CD4-positive, alpha-beta T cell treated with Interleukin-4 for 1 hour (primary cell): ENCODE measurements around the gene CGREF1.
"Not testable (repeated sequence)": the region's sequence is repeated elsewhere in the genome, so short reads cannot be mapped to it uniquely, and the experiment has no call there.

Experiments
- DNase-seq, 2 donors: peaks; one replicate each; pipeline ENCODE4 v3.0.0-alpha.2; 2020 to 2022

CGREF1 gene

DNA sequence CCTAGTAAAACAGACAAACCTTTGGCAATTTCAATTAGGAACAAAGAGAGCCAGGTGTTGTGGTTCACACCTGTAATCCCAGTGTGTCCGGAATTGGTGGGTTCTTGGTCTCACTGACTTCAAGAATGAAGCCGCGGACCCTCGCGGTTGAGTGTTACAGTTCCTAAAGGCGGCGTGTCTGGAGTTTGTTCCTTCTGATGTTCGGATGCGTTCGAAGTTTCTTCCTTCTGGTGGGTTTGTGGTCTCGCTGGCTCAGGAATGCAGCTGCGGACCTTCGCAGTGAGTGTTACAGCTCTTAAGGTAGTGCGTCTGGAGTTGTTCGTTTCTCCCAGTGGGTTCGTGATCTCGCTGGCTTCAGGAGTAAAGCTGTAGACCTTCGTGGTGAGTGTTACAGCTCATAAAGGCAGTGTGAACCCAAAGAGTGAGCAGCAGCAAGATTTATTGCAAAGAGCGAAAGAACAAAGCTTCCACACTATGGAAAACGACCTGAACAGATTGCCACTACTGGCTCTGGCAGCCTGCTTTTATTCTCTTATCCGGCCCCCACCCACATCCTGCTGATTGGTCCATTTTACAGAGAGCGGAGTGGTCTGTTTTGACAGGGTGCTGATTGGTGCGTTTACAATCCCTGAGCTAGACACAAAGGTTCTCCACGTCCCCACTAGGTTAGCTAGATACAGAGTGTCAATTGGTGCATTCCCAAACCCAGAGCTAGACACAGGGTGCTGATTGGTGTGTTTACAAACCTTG lies 8.2 kb downstream of the CGREF1 start:
- not testable (repeated sequence) for DNase-seq

DNA sequence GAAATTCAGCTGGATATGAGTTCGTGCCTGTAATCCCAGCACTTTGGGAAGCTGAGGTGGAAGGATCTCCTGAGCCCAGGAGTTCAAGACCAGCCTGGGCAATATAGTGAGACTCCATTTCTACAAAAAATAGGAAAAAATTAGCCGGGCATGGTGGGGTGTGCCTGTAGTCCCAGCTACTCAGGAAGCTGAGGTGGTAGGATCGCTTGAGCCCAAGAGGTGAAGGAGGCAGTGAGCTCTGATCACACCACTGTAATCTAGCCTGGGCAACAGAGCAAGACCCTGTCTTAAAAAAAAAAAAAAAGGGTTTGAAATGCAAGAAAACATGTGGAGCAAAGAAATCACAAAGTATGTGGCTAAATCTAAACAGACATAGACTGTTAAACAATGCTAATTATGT lies 9.8 kb downstream of the CGREF1 start:
- DNase-seq, result no peak

DNA sequence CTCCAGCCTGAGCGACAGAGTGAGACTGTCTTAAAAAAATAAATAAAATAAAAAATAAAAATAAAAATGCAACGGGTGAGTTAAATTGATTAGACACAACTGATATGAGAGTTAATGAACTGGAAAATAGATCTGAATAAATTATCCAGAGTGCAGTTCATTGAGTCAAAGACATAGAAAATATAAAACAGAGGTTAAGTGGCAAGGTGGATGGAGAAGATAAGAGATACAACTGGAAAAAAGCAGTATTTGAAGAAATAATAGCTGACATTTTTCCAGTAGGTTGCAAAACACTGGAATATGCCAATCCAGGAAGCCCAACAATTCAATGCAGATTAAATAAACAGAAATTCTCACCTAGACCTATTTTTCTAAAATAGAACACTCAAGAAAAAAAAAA lies 10.7 kb downstream of the CGREF1 start:
- no peak for DNase-seq

DNA sequence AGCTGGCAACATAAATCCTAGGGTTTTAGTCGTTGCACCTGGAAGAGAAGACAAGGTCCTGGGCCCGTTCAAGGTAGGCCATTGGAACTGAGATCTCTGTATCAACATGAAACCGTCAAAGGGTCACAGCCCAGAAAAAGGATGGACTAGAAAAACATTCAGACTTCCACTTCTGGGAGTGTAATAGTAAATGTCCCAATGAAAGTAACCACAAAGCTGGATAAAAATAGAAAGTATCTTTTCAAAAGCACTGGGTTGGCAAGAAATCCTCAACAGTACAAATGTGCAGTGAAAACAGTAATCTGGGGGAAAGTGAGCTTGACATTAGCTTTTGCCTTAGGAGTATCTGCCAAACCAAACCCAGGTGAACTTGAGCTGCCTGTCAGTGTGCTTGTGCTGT lies 12.9 kb downstream of the CGREF1 start:
- DNase-seq, result no peak

DNA sequence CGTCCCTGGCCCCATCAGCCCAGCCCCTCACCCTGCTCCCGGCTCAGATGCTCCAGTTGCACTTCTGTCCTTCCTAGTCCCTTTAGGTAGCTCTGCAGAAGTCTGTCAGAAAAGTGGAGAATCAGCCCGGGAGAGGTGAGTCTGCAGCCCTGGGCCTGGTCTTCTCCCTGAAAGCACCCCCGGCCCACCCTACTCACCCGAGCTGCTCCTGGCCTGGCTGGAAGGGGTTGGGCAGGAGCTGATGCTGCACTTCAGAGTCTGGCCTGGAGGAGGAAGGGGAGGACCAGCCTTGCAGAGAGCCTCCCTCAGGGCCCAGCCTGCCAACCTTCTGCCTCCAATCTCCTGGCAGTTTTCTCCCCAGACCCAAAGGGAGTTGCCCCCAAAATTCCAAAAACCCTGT lies 16.6 kb downstream of the CGREF1 start:
- DNase-seq, result no peak

DNA sequence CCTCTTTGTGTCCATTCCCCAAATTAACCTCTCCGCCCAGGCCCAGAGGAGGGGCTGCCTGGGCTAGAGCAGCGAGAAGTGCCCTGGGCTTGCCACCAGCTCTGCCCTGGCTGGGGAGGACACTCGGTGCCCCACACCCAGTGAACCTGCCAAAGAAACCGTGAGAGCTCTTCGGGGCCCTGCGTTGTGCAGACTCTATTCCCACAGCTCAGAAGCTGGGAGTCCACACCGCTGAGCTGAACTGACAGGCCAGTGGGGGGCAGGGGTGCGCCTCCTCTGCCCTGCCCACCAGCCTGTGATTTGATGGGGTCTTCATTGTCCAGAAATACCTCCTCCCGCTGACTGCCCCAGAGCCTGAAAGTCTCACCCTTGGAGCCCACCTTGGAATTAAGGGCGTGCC lies 18.9 kb downstream of the CGREF1 start:
- no peak for DNase-seq

DNA sequence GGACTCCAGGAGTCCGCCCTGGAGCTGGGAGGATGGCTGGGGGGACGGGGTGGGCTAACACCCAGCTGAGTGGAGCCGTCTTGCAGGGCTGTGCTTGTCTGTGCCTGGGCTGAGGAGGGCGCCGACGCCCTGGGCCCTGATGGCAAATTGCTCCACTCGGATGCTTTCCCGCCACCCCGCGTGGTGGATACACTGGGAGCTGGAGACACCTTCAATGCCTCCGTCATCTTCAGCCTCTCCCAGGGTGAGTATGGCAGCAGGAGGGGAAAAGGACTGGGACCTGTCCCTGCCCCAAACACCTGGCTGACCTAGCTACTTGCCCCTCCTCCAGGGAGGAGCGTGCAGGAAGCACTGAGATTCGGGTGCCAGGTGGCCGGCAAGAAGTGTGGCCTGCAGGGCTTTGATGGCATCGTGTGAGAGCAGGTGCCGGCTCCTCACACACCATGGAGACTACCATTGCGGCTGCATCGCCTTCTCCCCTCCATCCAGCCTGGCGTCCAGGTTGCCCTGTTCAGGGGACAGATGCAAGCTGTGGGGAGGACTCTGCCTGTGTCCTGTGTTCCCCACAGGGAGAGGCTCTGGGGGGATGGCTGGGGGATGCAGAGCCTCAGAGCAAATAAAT lies 19.5 kb downstream of the CGREF1 start:
- no peak for DNase-seq

DNA sequence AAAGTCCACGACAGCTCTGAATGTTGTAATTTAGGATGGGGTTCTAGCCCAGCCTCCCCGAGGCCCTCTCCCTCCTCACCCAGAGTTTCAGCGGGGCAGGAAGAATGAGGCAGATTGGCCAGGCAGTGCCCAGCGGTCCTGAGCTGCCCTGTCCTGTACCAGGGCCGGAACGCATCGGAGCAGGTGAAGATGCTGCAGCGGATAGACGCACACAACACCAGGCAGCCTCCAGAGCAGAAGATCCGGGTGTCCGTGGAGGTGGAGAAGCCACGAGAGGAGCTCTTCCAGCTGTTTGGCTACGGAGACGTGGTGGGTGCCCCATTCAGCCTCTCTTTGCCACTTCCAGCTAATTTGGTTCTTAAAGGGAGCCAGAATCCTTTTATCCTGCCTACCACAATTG lies 21.6 kb downstream of the CGREF1 start:
- no peak for DNase-seq

DNA sequence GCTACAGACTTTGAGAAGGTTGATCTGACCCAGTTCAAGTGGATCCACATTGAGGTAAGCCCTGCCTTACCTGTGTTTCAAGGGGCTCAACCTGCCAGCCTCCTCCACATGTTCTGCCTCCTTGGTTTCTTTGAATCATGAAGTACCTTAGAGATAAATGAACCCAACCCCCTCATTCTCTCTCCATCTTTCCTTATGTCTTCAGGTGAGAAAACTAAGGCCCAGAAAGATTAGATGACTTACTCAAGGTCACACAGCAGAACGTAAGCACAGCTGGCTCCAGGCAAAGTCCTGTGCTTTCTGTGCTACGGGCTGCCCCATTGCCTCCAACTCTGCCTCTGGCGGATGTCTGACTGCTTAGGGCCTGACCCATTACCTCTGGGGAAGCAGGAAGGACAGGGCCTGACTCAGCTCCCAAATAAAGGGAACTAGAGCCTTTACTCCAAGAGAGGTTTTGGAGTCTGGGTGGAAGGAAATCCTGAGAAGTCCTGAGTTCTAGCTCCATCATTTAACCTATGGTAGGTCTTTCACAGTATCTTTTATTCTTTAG lies 22.1 kb downstream of the CGREF1 start:
- peak in 1 of 2 donors; percentile 19 for DNase-seq

DNA sequence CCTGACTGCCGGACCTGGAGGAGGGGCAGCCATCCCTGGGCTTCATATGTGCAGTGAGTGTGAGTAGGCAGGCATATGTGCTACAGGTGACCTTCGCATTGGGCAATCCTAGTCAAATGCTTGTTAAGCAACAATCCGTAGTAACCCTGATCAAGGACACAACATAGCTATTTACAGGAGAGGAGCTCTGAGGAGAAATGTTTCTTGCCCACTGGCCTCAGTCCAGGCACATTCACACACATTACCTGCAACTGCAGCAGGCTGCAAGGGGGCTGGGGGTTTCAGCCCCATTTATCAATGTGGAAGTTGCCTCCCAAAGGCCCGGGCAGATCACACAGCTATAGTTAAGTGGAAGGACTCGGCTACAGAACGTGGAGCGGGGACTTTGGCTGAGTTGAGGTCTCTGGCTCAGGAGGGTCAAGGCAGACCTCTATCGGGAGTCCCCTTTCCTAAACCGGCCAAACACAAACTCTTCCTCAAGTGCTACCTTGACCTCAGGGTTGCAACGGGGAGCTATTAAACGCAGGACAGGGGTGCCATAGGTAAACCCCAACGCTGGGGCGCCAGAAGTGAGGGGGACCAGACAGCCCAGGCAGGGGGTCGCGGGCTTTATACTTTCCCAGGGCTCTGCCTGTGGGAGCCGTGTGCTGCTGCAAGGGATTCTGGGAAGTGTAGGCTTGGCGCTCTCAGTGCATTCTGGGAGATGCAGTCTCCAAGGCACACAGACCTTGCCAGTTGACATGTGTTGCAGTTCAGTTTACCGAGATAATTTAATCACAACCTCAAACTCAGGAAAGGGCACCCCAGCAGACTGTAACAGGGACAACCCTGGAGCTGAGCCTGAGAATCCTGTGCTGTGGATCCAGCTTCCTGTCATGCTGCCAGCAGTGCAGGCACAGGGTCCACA lies 22.9 kb downstream of the CGREF1 start:
- DNase-seq, result peak; percentile 51 to 54

DNA sequence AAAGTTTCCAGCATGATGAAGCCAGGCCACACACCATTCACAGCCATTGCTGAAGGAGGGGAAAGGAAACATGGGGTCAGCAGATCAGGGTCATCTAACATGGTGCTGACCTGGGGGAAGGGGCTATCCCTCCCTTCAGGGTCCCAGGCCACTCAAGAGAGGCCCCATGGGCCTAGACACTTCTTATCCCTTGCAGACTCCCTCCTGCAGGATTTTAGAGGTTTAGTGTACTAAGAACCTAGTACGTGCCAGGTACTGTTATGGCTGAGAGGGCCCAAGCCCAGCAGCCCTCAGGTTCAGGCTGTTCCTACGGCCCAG lies 23.5 kb downstream of the CGREF1 start:
- DNase-seq, result no peak

DNA sequence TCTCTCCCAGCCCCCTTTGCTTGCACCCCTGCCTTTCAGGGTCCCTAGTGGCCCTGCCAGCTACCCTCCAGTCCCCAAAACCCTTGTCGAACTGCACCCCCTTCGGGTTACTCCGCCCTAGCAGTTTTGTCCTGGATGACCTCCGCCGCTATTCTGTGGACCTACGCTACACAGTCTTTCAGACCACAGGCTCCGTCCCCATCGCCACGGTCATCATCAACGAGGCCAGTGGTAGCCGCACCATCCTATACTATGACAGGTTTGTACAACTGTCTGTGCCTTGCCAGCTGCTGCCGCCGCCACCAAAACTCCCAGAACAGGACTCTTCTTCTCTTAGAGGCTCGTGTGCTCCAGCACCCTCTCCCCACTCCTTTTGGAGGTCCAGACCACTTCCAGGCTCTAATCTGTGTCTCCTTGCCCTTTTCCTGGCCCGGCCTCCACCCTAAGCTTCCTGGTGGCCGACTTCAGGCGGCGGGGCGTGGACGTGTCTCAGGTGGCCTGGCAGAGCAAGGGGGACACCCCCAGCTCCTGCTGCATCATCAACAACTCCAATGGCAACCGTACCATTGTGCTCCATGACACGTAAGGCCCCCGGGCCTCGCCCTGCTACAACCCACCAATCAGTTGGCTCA lies 24.5 kb downstream of the CGREF1 start:
- DNase-seq, result no peak

DNA sequence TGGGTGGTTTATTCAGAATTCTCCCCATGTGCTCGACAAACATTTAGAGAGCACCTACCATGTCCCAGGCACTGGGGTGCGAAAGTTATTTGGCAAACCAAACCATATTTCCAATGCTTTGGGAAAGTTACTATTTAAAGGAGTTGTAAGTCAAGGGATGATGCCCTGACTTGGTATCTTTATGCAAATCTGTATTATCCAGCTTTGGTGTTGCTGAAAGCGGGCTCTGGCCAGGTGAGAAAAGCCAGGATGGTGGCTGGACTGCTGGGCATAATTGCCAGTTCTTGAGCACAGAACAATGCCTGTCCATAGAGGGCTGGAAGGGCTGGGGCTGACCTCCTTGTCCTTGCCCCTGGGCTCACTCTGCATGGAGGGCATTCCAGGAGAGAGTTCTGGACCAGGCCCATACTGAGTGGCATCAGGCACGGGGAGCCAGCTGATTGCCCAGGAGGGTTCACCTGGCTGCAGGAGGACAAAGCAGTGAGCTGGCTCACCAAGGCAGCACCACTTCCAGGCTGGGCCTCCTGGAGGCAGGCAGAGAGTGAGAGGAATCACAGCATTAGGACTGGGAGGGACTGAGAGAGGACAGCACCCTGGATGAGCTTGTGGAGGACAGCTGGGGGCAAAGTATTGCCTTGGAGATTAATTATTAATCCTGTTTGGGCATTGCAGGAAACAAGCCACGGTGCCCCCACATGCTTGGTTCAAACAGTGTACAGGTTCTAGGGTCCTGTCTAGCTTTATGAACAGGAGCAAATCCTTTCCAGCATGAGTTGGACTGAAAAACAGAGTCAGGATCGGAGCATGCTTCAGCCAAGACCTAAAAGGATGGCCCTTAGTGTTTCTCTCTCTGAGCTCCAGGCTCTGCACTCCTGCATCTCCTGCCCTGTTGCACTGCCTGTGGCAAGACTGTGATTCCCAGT lies 25.2 kb downstream of the CGREF1 start:
- DNase-seq, result no peak

DNA sequence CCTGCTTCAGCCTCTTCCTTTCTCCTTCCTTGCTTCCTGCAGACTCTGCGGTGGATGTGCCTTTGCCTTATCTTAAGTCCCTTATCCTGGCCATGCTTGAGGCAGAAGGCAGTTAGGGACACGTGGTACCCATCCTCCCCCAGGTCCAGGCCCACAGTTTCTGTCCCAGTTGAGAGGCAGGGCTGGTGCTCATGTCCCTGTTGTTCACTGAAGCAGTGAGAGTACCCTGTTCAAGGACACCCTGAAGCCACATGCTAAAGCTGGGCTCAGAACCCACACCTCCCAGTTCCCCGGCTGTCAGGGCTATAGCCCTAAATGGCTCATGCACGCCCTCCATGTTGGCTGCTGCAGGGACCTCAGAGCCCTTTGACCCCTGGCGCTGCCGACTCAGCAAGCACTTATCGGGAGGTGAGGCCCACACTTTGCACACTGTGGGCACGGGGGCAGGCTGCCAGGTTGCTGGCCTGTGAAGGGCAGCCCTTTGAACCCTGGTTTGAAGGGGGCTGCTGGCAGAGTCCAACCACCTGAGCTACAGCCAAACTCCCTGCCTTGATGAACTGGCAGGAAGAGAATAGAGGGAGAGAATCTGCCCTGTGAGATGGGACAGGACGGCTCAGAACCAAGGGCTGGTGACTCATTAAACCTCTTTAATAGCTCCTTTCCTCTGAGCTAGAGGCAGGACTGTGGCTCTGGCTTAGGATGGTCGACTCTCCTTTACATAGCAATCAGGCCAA lies 26.1 kb downstream of the CGREF1 start:
- DNase-seq, result no peak

DNA sequence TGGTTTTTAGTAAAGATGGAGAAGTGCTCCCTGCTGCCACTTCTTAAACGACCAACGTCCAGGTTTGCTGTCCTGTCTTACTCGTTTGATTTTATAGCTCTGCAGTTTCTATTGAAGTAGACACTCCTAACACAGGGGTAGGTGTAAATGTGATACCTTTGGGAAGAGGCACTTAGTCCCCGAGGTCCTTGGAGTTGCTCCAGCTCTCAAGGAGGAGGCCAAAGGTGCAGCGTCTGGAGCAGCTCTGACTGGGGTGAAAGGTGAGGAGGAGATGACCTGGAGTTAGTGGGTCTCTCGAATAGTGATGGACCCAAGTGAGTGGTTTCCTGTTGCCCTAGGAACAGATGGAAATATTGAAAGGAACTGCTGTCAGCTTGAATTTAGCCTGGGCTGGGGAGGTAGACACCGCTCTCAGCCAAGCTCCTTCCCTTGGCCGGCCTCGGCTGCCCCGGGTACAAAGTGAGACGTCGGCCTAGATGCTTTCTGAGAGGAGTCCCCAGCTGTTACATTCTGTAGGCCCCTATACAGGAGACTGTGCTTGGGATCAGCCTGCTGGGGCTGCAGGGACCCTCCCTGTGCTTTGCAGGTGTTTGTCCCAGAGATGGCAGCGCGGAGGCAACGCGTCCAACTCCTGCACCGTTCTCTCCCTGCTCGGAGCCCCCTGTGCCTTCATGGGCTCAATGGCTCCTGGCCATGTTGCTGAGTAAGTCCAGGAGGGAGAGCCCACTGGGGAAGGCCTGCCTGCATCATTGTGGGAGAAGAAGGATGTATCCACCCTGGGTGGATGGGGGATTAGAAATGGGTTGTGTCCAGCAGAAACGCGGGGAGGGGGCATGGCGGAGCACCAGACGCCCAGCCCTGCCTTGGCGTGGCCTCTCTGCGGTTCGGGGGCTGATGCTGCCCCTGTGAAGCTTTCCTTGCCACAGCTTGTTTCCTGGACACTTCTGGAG lies 26.9 kb downstream of the CGREF1 start:
- no peak for DNase-seq

DNA sequence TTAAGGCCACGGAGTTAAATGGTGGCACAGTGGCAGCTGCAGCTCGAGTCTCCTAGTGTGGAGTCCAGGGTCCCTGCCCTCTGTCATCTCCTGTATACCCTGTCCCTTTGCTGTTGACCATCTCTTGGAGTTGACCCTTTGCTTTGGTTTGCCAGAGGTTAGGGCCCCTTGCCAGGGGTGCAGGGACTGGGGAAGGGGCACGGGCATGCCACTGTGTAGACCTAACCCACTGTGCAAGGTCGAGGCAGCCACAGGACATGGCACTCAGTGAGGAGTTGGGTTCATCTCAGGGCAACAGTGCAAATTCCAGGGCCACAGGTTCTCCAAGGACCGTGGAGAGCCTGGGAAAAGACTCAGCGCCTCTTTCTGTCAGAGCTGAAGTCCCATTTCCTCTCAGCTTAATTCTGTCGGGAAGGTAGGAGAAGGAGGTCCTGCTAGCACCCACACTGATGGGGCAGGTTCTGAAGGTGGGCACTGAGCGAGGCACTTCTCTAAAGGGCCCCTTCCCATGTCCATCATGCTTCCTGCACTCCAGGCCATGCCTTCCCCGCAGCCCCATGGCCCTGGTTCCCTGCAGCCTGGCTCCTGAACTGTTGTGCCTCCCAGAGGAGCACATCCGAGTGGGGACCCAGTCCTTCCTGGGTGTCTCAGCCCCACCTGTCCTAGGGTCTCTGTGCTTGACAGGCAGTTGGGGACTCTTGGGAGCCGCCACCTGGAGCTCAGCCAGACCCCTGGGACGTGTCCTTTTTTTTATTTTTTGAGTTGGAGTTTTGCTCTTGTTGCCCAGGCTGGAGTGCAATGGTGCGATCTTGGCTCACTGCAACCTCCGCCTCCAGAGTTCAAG lies 29.6 kb downstream of the CGREF1 start:
- DNase-seq, result no peak

DNA sequence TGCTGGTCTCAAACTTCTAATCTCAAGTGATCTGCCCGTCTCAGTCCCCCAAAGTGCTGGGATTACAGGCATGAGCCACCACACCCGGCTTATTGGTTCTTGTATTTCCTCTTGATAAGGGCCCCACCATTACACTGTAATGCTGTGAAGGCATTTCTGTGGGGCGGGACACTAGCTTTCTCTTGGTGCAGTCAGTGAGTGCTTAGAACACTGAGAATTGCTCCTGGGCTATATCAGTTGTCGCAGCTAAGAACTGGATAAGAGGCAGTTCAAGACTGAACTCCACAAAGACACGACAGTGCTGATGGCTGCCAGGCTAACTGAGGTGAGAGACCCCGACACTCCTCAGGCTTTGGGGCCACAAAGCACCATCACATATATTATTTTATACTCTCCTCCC lies 30.3 kb downstream of the CGREF1 start:
- no peak for DNase-seq

DNA sequence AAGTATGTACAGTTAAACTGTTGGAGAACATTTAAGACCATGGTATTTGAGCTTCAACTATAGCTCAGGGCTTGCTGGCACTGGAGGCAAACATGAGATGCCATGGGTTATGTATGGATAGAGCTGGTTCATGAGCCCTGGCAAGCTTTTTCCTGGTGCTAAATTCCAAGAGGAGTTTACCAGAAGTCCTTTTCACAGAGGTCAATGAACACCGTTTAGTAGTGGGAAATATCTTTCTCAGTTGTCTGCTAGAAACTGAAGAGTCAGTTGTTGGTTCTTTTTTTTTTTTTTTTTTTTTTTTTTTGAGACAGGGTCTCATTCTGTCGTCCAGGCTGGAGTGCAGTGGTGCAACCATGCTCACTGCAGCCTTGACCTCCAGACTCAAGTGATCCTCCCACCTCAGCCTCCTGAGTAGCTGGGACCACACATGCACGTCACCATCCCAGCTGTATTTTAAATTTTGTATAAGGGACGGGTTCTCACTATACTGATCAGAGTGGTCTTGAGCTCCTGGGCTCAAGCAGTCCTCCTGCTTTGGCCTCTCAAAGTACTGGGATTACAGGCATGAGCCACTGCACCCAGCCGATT lies 31.0 kb downstream of the CGREF1 start:
- DNase-seq, result no peak
